HG02973 (cell line): ENCODE measurements around the gene SOX30.

Source experiments
- ATAC-seq: cut with Tn5 transposase; IDR thresholded peaks from one replicate; pipeline ENCODE4 v1.9.1; 2021; ENCODE audit warnings: moderate library complexity; ENCODE audit not compliant: unreplicated experiment

SOX30 gene

GRCh38 chr5:157665467-157666070, 13.3 kb upstream of the SOX30 start:
- ATAC-seq, result no peak

- no peak for ATAC-seq
These were observed 7.8 kb upstream of the SOX30 start for GRCh38 chr5:157659868-157660660.

- ATAC-seq, result no peak
These were observed 6.7 kb upstream of the SOX30 start for GRCh38 chr5:157658893-157659292.

- ATAC-seq, result no peak
These were observed 5.3 kb upstream of the SOX30 start for GRCh38 chr5:157657516-157657915.

- ATAC-seq, result no peak
These were observed 438 bp downstream of the SOX30 start for GRCh38 chr5:157651623-157652376.

GRCh38 chr5:157650991-157651611, 1.1 kb downstream of the SOX30 start:
- no peak for ATAC-seq

- no peak for ATAC-seq
These were observed 3.1 kb downstream of the SOX30 start for GRCh38 chr5:157649101-157649500.

- no peak for ATAC-seq
These were observed 3.8 kb downstream of the SOX30 start for GRCh38 chr5:157648275-157648990.

GRCh38 chr5:157640406-157641066, 11.7 kb downstream of the SOX30 start:
- no peak for ATAC-seq

- ATAC-seq, result no peak
These were observed 21.9 kb downstream of the SOX30 start for GRCh38 chr5:157630341-157630740.

- ATAC-seq, result no peak
These were observed 25.4 kb downstream of the SOX30 start for GRCh38 chr5:157626831-157627230.

GRCh38 chr5:157624144-157624543, 28.1 kb downstream of the SOX30 start:
- no peak for ATAC-seq

GRCh38 chr5:157620776-157621175, 31.5 kb downstream of the SOX30 start:
- no peak for ATAC-seq

- ATAC-seq, result no peak
These were observed 34.0 kb downstream of the SOX30 start for GRCh38 chr5:157618191-157618765.

GRCh38 chr5:157616785-157617184, 35.5 kb downstream of the SOX30 start:
- no peak for ATAC-seq

GRCh38 chr5:157613385-157614245, 38.6 kb downstream of the SOX30 start:
- ATAC-seq, result no peak

- ATAC-seq, result no peak
These were observed 39.7 kb downstream of the SOX30 start for GRCh38 chr5:157612581-157612980.

- ATAC-seq, result peak; percentile 73
These were observed 40.4 kb downstream of the SOX30 start for GRCh38 chr5:157611571-157612476.
